ENCODE measurements around the gene ZBTB7C. TPM values are rescaled to one million over a fixed set of nuclear protein-coding genes. Genes with fewer than 3 reads are reported as not detected.

Gene ZBTB7C
- total and polyA plus RNA-seq, 4 donors: 0.19 to 1.1 (median 0.45) TPM

GRCh38 chr18:48050176-48050575 is 359.0 kb downstream of the ZBTB7C start (continued):
- no peak for TF ChIP-seq CTCF (IDR thresholded peaks at IDR 0.05; ENCODE audit: low read depth, low read length, missing input control)
- no peak for TF ChIP-seq EGR1 (IDR thresholded peaks at IDR 0.05; ENCODE audit: low read depth in 2 of 2)
- TF ChIP-seq RAD21 (IDR thresholded peaks at IDR 0.05): no peak
- TF ChIP-seq JUND (IDR thresholded peaks at IDR 0.05): no peak
- no peak for TF ChIP-seq GABPA (IDR thresholded peaks at IDR 0.05 in 1 of 2, conservative IDR thresholded peaks at IDR 0.05 in 1 of 2)
- no peak for TF ChIP-seq FOXA2 (IDR thresholded peaks at IDR 0.05)
- no peak for TF ChIP-seq MAX (IDR thresholded peaks at IDR 0.05)
- no peak for TF ChIP-seq RXRA (IDR thresholded peaks at IDR 0.05)

GRCh38 chr18:48049757-48050156 is 359.4 kb downstream of the ZBTB7C start:
- Histone ChIP-seq H3K4me1 (ENCODE audit: control insufficient read depth in 4 of 4, insufficient read depth in 4 of 4, low read length in 3 of 4) (no peaks in the 10 kb centered on the region), H3K27me3 (ENCODE audit: control insufficient read depth in 4 of 4, insufficient read depth in 4 of 4, low read length in 3 of 4) (no peaks in the 10 kb centered on the region), H3K4me3 (ENCODE audit: low read depth in 1 of 3, low read length in 3 of 3) (no peak overlapping the region), H3K9me3 (ENCODE audit: control insufficient read depth in 4 of 4, low read length in 3 of 4) (peaks cover 0 to 3% (median under 1%) of the 10 kb centered on the region in 4 donors), H3K27ac (ENCODE audit: low read depth in 1 of 2, low read length in 2 of 2) (no peak overlapping the region), H3K9ac (ENCODE audit: low read depth in 1 of 2, low read length in 2 of 2) (no peak overlapping the region), H3K36me3 (ENCODE audit: control insufficient read depth in 4 of 4, insufficient read depth in 3 of 4, low read depth in 1 of 4, low read length in 3 of 4) (no peaks in the 10 kb centered on the region)
- no peak for DNase-seq (ENCODE audit: low spot score)
- 88% methylated on average over 5 of the region's 5 CpGs for WGBS
- TF ChIP-seq HNF4A (conservative IDR thresholded peaks at IDR 0.05) (no peak), HNF4G (IDR thresholded peaks at IDR 0.05) (no peak), TAF1 (conservative IDR thresholded peaks at IDR 0.05) (no peak), REST (IDR thresholded peaks at IDR 0.05) (no peak), FOXA2 (IDR thresholded peaks at IDR 0.05) (no peak), YY1 (IDR thresholded peaks at IDR 0.05) (no peak), FOXA1 (IDR thresholded peaks at IDR 0.05) (no peak), NR2F2 (IDR thresholded peaks at IDR 0.05) (no peak), RAD21 (IDR thresholded peaks at IDR 0.05) (no peak), SP1 (IDR thresholded peaks at IDR 0.05) (no peak), JUND (IDR thresholded peaks at IDR 0.05) (no peak), GABPA (IDR thresholded peaks at IDR 0.05 in 1 of 2, conservative IDR thresholded peaks at IDR 0.05 in 1 of 2) (no peak), MAX (IDR thresholded peaks at IDR 0.05) (no peak), EGR1 (IDR thresholded peaks at IDR 0.05; ENCODE audit: low read depth in 2 of 2) (no peak), CTCF (IDR thresholded peaks at IDR 0.05; ENCODE audit: low read depth, low read length, missing input control) (no peak), ATF3 (IDR thresholded peaks at IDR 0.05) (no peak)

Measured in liver (tissue), 9 donors.